Prostate gland (tissue), 2 donors: ENCODE results near the gene FREM3. TPM values are rescaled to one million over a fixed set of nuclear protein-coding genes. Genes with fewer than 3 reads are reported as not detected.
"Not testable (repeated sequence)": the region's sequence is repeated elsewhere in the genome, so short reads cannot be mapped to it uniquely, and the experiment has no call there.

Experiments
- DNase-seq: peaks from one replicate; pipeline ENCODE4 v3.0.0-alpha.2; 2019; ENCODE audit warnings: low spot score
- H3K27ac ChIP-seq, 2 donors: fragments of 200-600 bp; sonication (generic); 2 replicates each; pipeline ENCODE4 v1.5.1; 2017 to 2019
- H3K27me3 ChIP-seq: fragments of 200-600 bp; sonication (generic); replicated peaks from 2 replicates; pipeline ENCODE4 v1.5.1; 2019; ENCODE audit not compliant: insufficient read depth
- H3K36me3 ChIP-seq, 2 donors: fragments of 200-600 bp; sonication (generic); 1 replicate in 1 of 2; 2 replicates in 1 of 2; pipeline versions ENCODE4 v1.5.1 to v1.8.1; 2017 to 2019
- H3K4me1 ChIP-seq: fragments of 200-600 bp; sonication (generic); replicated peaks from 2 replicates; pipeline ENCODE4 v1.5.1; 2019
- H3K4me3 ChIP-seq, 2 donors: fragments of 200-600 bp; sonication (generic); 2 replicates each; pipeline ENCODE4 v1.5.1; 2017 to 2019
- H3K9me3 ChIP-seq: fragments of 200-600 bp; sonication (generic); 2 replicates; pipeline ENCODE4 v1.5.1; 2017
- CTCF ChIP-seq, 4 experiments: fragments of 200-600 bp in 2 of 4; fragments of 450-650 bp in 2 of 4; sonication (generic) in 2 of 4; IDR thresholded peaks; 1 replicate in 3 of 4; 2 replicates in 1 of 4; pipeline ENCODE4 v1.5.1; 2016 to 2019; ENCODE audit warnings: antibody characterized with exemption in 4 of 4, mild to moderate bottlenecking in 2 of 4, moderate library complexity in 2 of 4
- POLR2A ChIP-seq: fragments of 450-650 bp; IDR thresholded peaks from one replicate; pipeline ENCODE4 v1.6.1; 2016; ENCODE audit warnings: antibody characterized with exemption, mild to moderate bottlenecking
- POLR2AphosphoS5 ChIP-seq: sonication (generic); formaldehyde crosslinking; IDR thresholded peaks from one replicate; pipeline ENCODE4 v1.6.1; 2017; ENCODE audit warnings: antibody characterized with exemption
- WGBS: methylation state at CpG from one replicate; pipeline ENCODE4 v1.1.5; 2018; 5-methylcytosine and 5-hydroxymethylcytosine counted together
- intact Hi-C: fragments of 100-400 bp; cut with DNase I; formaldehyde crosslinking; loops from one replicate; pipeline ENCODE4 v1.14.2; 2022
- total RNA-seq, 2 donors: library from RNA; depleted of rRNA; stranded (reverse); fragments of >200 nt; gene quantifications; one replicate each; pipeline ENCODE4 v1.1.0, GENCODE V29; 2016

The FREM3 gene
- under 1 TPM in 1 of 2 donors, not detected in 1; 0.06 TPM for total RNA-seq

GRCh38 chr4:143700416-143701352 lies at the start of gene FREM3:
Gene FREM3 (minus strand): TSS chr4:143700675. CDS start chr4:143700675, 0 bp downstream.
- Histone ChIP-seq H3K27me3 (peaks cover 14% of the 10 kb centered on the region), H3K4me3 (peak within 1 kb of the TSS; percentile 11 to 17)
- TF ChIP-seq POLR2A (no peak), CTCF (IDR thresholded peaks at IDR 0.05) (no peak), POLR2AphosphoS5 (no peak)

GRCh38 chr4:143745874-143746273 lies 45.4 kb upstream of the FREM3 start:
- Histone ChIP-seq H3K4me3 (no peak overlapping the region), H3K27me3 (no peaks in the 10 kb centered on the region), H3K9me3 (no peaks in the 10 kb centered on the region), H3K4me1 (no peaks in the 10 kb centered on the region), H3K36me3 (no peaks in the 10 kb centered on the region), H3K27ac (no peak overlapping the region)
- intact Hi-C loops = no loop called here
- no peak for DNase-seq
- no peak for TF ChIP-seq POLR2A

More at GRCh38 chr4:143700416-143701352, at the start of gene FREM3:
- DNase-seq = no peak
- Histone ChIP-seq H3K4me1 (no peaks in the 10 kb centered on the region), H3K9me3 (no peaks in the 10 kb centered on the region), H3K27ac (no peak within 1 kb of the TSS), H3K36me3 (no peaks in the 10 kb centered on the region)
- intact Hi-C loops = no loop called here
- under 1% methylated on average over 60 of the region's 64 CpGs for WGBS

- Histone ChIP-seq H3K4me3 (no peak overlapping the region), H3K27me3 (no peaks in the 10 kb centered on the region), H3K27ac (no peak overlapping the region), H3K36me3 (no peaks in the 10 kb centered on the region), H3K4me1 (no peaks in the 10 kb centered on the region), H3K9me3 (no peaks in the 10 kb centered on the region)
- TF ChIP-seq POLR2A (no peak), POLR2AphosphoS5 (no peak)
- DNase-seq = no peak
- WGBS = 61% methylated on average over 3 of the region's 3 CpGs
- intact Hi-C loops = no loop called here
Measured at GRCh38 chr4:143743591-143743990, 43.1 kb upstream of the FREM3 start.

GRCh38 chr4:143742834-143743233 lies 42.4 kb upstream of the FREM3 start:
- H3K9me3 ChIP-seq = no peaks in the 10 kb centered on the region
- intact Hi-C loops = no loop called here
- H3K27me3 ChIP-seq = no peaks in the 10 kb centered on the region
- H3K4me3 ChIP-seq = no peak overlapping the region
- no peak overlapping the region for H3K27ac ChIP-seq
- no peak for DNase-seq
- no peaks in the 10 kb centered on the region for H3K36me3 ChIP-seq
- H3K4me1 ChIP-seq = no peaks in the 10 kb centered on the region
- TF ChIP-seq POLR2A (no peak), CTCF (IDR thresholded peaks at IDR 0.05) (no peak), POLR2AphosphoS5 (no peak)
- WGBS = 53% methylated on average over 2 of the region's 2 CpGs

GRCh38 chr4:143736861-143737260 lies 36.4 kb upstream of the FREM3 start:
- H3K4me3 ChIP-seq = no peak overlapping the region
- 74% methylated on average over 1 of the region's 1 CpG for WGBS
- no peaks in the 10 kb centered on the region for H3K27me3 ChIP-seq
- DNase-seq = no peak
- H3K4me1 ChIP-seq = no peaks in the 10 kb centered on the region
- no peaks in the 10 kb centered on the region for H3K9me3 ChIP-seq
- TF ChIP-seq CTCF (IDR thresholded peaks at IDR 0.05) (no peak), POLR2AphosphoS5 (no peak), POLR2A (no peak)
- no peak overlapping the region for H3K27ac ChIP-seq
- intact Hi-C loops = no loop called here
- H3K36me3 ChIP-seq = no peaks in the 10 kb centered on the region

- 72% methylated on average over 6 of the region's 6 CpGs for WGBS
- H3K9me3 ChIP-seq, H3K27me3 ChIP-seq, H3K27ac ChIP-seq, H3K36me3 ChIP-seq, H3K4me1 ChIP-seq, H3K4me3 ChIP-seq, DNase-seq, intact Hi-C loops: not testable (repeated sequence)
Measured at GRCh38 chr4:143736061-143736460, 35.6 kb upstream of the FREM3 start.
